ES-I3 (cell line): Measurements from ENCODE around the gene CLTRN.

Experiments used
- H3K36me3 ChIP-seq: 2 replicates; pipeline ENCODE4 v1.6.1; 2013; ENCODE audit warnings: mild to moderate bottlenecking, low read length, control low read depth, moderate library complexity; ENCODE audit not compliant: insufficient read depth
- H3K4me1 ChIP-seq: 2 replicates; pipeline ENCODE4 v1.6.1; 2013; ENCODE audit warnings: mild to moderate bottlenecking, control low read depth, low read length; ENCODE audit not compliant: insufficient read depth
- H3K9ac ChIP-seq: 2 replicates; pipeline ENCODE4 v1.6.1; 2013; ENCODE audit warnings: low read depth, mild to moderate bottlenecking, low read length, moderate library complexity
- H3K9me3 ChIP-seq: 2 replicates; pipeline ENCODE4 v1.6.1; 2013; ENCODE audit warnings: mild to moderate bottlenecking, low read length, moderate library complexity; ENCODE audit not compliant: control insufficient read depth, insufficient read depth

CLTRN gene

DNA sequence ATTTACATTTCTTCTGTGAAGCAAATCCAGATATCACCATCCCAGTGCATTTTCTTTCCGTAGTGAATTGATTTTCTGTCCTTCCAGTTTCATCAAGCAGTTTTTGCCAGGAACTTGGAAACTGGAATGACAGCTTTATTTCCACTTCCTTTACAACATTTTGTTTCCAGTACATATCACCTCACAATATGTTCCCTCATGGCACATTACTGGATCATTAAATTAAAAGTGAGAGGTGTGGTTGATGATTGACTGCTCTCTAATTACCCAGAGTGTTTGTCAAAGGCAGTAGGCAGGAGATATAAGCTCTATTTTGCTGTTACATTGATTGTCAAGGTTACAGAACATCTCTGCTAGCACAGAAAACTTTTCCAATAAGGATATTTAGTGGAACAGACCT lies 41.6 kb downstream of the CLTRN start:
- no peak overlapping the region for H3K9ac ChIP-seq
- H3K36me3 ChIP-seq: no peaks in the 10 kb centered on the region
- H3K4me1 ChIP-seq: peaks cover 16% of the 10 kb centered on the region; the same call in 1 of the 2 replicates
- H3K9me3 ChIP-seq: no peaks in the 10 kb centered on the region

DNA sequence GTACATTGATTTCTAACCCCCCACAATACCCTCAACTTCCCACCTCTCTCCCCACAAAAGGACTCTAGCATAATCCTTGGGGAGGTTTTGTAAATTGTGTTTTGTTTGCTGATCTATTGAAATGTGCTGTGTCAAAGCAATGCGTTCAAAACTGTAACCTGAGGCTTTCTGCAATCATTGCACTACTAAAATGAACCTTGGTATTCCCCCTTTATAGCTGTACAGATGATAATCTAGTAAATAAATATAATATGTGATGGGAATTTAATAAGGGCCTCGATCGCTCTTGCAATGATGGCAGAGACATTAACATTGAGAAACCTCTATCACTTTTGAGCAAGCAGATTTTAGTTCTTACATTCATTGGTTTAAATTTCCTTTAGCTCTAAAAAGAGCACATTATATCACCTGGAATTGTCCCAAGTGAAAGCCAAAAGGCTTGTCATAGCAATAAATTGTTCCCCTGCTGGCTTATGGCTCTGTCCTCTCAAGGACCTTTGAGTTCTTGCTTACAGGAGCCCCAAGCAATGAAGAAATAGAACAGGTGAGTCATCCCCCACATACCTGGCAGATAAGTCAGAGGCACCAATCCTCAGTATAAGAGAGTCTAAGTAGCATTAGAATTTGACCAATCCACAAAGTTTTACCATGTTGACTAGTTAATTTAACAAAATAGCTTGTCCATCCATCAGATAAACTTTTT lies 45.4 kb downstream of the CLTRN start:
- Histone ChIP-seq H3K4me1 (peaks cover 16% of the 10 kb centered on the region; the same call in 1 of the 2 replicates), H3K36me3 (no peaks in the 10 kb centered on the region), H3K9me3 (no peaks in the 10 kb centered on the region), H3K9ac (no peak overlapping the region)

DNA sequence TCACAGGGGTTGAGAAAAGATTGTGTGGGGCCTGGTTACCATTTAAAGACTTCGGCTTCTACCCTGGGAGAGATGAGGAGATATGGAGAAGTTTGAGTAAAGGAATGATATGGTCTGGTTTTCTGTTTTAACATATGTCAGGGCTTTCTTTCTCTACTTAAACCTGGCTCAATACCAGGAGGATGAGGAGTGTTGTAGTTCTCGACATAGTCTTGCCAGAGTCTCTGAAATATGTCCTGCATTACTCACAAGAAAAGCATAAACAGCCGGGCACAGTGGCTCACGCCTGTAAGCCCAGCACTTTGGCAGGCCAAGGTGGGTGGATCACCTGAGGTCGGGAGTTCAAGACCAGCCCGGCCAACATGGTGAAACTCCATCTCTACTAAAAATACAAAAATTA lies 47.5 kb downstream of the CLTRN start:
- Histone ChIP-seq H3K4me1 (peaks cover 16% of the 10 kb centered on the region; the same call in 1 of the 2 replicates), H3K9ac (no peak overlapping the region), H3K36me3 (no peaks in the 10 kb centered on the region), H3K9me3 (no peaks in the 10 kb centered on the region)

DNA sequence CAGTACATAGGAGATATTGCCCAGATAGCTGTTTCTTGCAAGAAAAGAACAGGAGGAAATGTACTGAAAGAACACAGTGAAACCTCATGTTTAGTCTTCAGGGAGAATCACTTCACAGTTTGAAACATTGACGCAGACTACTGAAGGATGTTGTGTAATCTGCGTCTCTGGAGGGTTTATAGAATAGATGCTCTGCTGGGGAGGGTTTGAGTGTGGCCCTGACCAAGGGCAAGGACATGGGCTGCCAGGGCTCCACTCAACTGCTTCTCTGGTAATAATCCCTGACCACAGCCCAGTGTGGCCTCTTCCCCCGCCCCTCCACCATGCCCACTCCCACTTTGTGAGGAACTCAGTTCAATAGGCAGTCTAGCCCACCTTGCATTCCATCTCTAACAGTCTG lies 48.1 kb downstream of the CLTRN start:
- peaks cover 16% of the 10 kb centered on the region; the same call in 1 of the 2 replicates for H3K4me1 ChIP-seq
- no peaks in the 10 kb centered on the region for H3K9me3 ChIP-seq
- no peak overlapping the region for H3K9ac ChIP-seq
- H3K36me3 ChIP-seq: no peaks in the 10 kb centered on the region

DNA sequence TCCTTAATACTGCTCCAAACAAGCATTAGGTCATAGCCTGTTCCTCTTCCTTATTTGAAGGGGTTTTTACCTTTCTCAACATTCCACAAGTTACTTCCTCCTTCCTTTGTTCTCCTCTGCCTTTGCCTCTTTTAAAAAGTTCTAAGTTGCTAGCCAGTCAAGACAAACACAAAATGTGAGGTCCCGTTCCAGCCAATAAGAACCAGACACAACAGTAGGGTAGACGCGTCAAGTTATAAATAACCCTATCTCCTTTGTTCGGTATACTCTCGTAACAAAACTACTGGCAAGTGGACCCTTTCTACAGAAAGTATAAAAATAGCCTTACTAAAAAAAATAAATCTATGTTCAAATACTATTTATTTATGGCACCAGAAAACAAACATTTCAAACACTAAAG lies 57.5 kb downstream of the CLTRN start:
- no peak overlapping the region for H3K9ac ChIP-seq
- no peaks in the 10 kb centered on the region for H3K36me3 ChIP-seq
- no peaks in the 10 kb centered on the region for H3K9me3 ChIP-seq
- H3K4me1 ChIP-seq: peaks cover 8% of the 10 kb centered on the region; the same call in 1 of the 2 replicates

DNA sequence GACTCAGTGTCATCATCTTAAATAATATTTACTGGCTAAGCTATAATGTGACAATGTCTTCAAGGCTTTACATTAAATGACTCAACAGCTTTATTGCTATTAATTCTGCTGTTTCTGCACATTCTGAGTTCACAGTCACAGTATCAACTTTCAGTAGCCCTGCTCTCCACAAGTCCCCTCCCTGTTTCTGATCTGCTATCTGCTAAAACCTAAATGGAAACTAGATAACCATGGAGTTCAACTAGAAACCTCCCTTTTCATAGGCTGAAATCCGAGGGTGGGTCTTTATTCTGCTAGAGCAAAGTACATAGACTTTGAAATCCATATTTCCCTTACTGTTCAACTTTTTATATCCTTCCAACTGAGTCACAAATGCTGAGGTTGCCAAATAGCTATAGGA lies 58.5 kb downstream of the CLTRN start:
- no peaks in the 10 kb centered on the region for H3K36me3 ChIP-seq
- H3K4me1 ChIP-seq: peaks cover 8% of the 10 kb centered on the region; the same call in 1 of the 2 replicates
- H3K9ac ChIP-seq: no peak overlapping the region
- no peaks in the 10 kb centered on the region for H3K9me3 ChIP-seq

DNA sequence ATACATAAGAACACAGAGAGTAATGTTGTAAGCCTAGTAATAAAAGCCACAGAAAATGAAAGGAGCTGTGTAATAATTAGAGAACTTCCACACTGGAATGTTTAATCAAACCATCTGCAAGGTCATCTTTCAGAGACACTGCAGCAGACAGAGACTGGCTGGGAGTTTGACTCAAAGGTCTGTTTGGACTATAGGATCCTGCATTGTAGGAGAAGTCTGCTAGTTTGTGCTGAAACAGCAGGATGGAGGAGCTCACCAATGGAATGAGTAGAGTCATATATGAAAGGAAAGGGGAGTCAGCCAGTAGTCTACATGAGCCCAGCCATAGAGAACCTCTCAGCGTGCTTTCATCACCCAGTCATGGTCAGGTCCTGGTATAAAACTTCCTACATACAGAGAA lies 59.4 kb downstream of the CLTRN start:
- Histone ChIP-seq H3K4me1 (peaks cover 8% of the 10 kb centered on the region; the same call in 1 of the 2 replicates), H3K9me3 (no peaks in the 10 kb centered on the region), H3K36me3 (no peaks in the 10 kb centered on the region), H3K9ac (no peak overlapping the region)

DNA sequence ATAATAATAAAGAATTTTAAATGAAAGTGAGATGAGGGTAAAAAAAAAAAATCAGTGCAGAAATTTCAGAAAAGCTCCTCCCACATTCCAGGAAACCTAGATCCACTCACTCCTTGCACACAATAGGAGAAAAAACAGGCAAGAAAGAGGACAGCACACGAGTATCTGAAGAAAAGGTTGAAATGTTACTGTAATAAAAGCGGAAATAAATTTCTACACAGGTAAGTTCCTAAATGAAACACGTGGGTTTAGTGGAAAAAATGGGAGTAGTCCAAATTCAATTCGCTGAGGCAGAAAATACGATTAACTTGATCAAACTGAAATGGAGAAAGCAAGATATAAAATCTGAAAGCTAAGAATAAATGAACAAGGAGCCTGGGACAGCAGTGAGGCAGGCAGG lies 61.8 kb downstream of the CLTRN start:
- Histone ChIP-seq H3K36me3 (no peaks in the 10 kb centered on the region), H3K9ac (no peak overlapping the region), H3K4me1 (peaks cover 8% of the 10 kb centered on the region; the same call in 1 of the 2 replicates), H3K9me3 (no peaks in the 10 kb centered on the region)

DNA sequence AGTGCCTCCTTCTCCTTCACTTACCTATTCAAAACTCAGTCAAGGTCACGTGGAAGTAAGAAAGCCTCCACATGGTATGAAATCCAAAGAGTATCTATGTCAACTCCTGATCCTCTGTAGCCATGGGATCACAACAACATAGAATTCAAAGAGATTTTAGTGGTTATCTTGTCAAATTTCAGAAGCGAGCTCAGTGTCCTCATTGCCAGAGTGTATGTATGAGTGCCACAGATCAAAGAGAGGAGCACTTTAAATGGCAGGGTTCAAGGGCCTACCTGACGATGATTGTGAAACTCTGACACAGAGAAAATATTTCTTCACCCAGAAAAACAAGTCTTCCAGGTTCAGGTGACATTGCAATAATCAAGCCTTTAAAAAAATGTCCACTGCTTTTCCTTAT lies 62.7 kb downstream of the CLTRN start:
- H3K4me1 ChIP-seq: peaks cover 8% of the 10 kb centered on the region; the same call in 1 of the 2 replicates
- no peaks in the 10 kb centered on the region for H3K36me3 ChIP-seq
- no peak overlapping the region for H3K9ac ChIP-seq
- H3K9me3 ChIP-seq: no peaks in the 10 kb centered on the region

DNA sequence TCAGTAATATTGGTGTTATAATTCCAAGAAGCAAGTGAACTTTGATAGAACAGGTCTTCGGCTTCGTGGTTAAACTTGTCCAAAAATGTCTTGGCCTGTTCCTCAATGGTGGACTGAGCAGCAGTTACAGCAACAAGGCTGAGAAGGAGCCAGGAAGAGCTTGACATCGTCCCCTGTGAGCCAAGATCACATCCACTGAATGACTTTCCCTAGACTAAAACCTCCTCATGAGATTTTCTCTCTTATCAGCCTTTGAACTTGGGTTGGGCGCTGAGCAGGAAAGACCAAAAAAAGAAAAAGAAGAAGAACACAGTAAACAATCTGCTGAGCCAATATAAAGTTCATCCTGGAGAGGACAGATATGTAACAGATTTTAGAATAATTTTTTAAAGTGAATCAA lies 63.9 kb downstream of the CLTRN start, which contains the start of gene ACE2:
Gene ACE2, minus strand, starts transcription at position 216 of the 400 bp plus-strand sequence. Its CDS starts 49 bp downstream, at position 167.
- Histone ChIP-seq H3K9me3 (no peaks in the 10 kb centered on the region), H3K9ac (no peak within 1 kb of the TSS), H3K36me3 (no peaks in the 10 kb centered on the region), H3K4me1 (no peaks in the 10 kb centered on the region)

DNA sequence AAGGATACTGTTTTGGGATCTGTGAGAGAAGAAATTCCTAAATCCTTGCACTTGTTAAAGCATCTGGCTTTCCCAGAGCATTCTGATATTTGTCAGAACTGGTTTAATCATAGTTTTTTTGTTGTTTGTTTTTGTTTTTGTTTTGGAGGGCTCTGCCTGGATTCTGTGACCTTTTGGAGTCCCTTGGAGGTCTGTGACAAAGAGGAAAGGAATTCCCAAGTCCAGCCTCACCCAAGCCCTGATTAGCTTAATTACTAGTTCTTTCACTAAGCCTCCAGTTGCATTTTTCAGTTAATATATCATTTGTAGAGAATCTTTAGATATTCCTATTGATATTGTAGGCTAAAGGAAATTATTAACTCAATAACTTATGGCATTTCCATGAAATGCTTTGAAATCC lies 64.6 kb downstream of the CLTRN start:
- Histone ChIP-seq H3K9ac (no peak overlapping the region), H3K9me3 (no peaks in the 10 kb centered on the region), H3K4me1 (no peaks in the 10 kb centered on the region), H3K36me3 (no peaks in the 10 kb centered on the region)

DNA sequence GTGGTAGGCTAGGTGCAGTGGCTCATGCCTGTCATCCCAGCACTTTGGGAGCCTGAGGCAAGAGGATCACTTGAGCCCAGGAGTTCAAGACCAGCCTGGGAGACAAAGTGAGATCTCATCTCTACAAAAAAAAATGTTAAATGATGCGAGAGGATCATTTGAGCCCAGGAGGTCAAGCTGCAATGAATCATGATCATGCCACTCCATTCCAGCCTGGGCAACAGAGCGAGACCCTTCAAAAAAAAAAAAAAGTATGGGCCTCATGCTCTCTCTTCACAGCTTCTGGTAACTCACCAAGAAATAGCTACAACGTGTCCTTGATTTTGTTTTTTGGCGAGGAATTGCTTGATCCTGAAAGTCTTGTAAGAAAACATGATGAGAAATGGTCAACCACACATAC lies 65.1 kb downstream of the CLTRN start:
- Histone ChIP-seq H3K9ac (no peak overlapping the region), H3K36me3 (no peaks in the 10 kb centered on the region), H3K9me3 (no peaks in the 10 kb centered on the region), H3K4me1 (no peaks in the 10 kb centered on the region)

DNA sequence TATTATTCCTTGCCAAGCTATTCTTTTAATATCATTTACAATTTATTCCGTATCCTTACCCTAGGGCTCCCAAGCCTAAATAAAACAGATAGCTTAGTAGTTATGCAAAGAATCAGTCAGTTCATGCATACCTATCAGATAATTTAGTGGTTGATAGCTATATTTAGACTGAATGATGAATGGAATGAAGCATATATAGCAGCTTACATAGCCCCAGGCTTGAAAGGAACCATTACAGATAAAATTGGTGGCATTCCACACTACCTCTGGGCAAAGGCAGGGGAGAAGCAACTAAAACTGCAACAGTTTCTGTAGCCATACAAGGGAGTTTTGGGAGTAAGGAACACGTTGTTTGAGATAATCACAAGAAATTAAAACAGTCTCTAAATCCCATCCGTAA lies 66.6 kb downstream of the CLTRN start:
- Histone ChIP-seq H3K36me3 (no peaks in the 10 kb centered on the region), H3K9ac (no peak overlapping the region), H3K9me3 (no peaks in the 10 kb centered on the region), H3K4me1 (no peaks in the 10 kb centered on the region)

DNA sequence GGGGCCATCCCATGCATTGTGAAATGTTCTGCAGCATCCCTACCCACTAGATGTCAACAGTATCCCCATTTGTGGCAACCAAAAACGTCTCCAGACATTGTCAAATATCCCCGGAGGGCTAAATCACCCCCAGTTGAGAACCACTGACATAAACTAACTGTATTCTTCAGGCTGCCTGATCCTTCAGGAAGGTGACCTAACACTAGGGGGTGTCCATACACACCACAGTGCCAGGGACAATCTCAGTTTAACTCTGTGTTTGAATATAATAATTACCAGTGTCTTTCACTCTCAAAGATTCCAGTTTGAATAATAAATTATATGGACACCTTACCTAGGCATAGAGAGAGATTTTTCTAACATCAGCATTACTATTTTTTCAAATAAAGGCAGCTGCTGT lies 70.2 kb downstream of the CLTRN start:
- no peak overlapping the region for H3K9ac ChIP-seq
- H3K36me3 ChIP-seq: no peaks in the 10 kb centered on the region
- no peaks in the 10 kb centered on the region for H3K4me1 ChIP-seq
- H3K9me3 ChIP-seq: no peaks in the 10 kb centered on the region
